ENCODE results near the gene PABPN1L.

The PABPN1L gene

GRCh38 chr16:88913001-88913612 lies 46.6 kb upstream of the PABPN1L start:
- H2BK12ac ChIP-seq (ENCODE audit: low read length) = no peak overlapping the region
- no peaks in the 10 kb centered on the region for H3K79me2 ChIP-seq (ENCODE audit: control insufficient read depth, insufficient read depth, low read length, poor library complexity)
- no peak overlapping the region for H4K91ac ChIP-seq (ENCODE audit: low read depth, low read length)
- no peak overlapping the region for H2BK5ac ChIP-seq (ENCODE audit: low read depth, low read length, poor library complexity)
- no peak overlapping the region for H3K4me2 ChIP-seq (ENCODE audit: low read length)
- no peaks in the 10 kb centered on the region for H3K27me3 ChIP-seq (ENCODE audit: insufficient read depth, low read length)
- H3K4me3 ChIP-seq (ENCODE audit: low read depth, low read length) = no peak overlapping the region
- no peaks in the 10 kb centered on the region for H3K79me1 ChIP-seq (ENCODE audit: low read length)
- H3K23ac ChIP-seq (ENCODE audit: low read length) = no peak overlapping the region
- no peak overlapping the region for H2BK120ac ChIP-seq (ENCODE audit: insufficient read depth, low read length, poor library complexity)
- no peak overlapping the region for H3K27ac ChIP-seq (ENCODE audit: low read depth, low read length)
- no peak overlapping the region for H4K12ac ChIP-seq (ENCODE audit: low read depth, low read length)
- no peaks in the 10 kb centered on the region for H3K36me3 ChIP-seq (ENCODE audit: control insufficient read depth in 1 of 2, insufficient read depth in 2 of 2, low read length in 2 of 2)
- WGBS (ENCODE audit: extremely low coverage, insufficient coverage, insufficient read length) = no CpG with 5 or more reads among the region's 16 CpGs
- H4K8ac ChIP-seq (ENCODE audit: low read depth, low read length) = no peak overlapping the region
- no peak overlapping the region for H3K4ac ChIP-seq (ENCODE audit: low read depth, low read length)
- H2AK5ac ChIP-seq (ENCODE audit: low read length) = no peak overlapping the region
- no peak overlapping the region for H3K18ac ChIP-seq (ENCODE audit: low read length)
- no peak overlapping the region for H3K14ac ChIP-seq (ENCODE audit: low read length)
- no peaks in the 10 kb centered on the region for H3K4me1 ChIP-seq (ENCODE audit: control insufficient read depth in 1 of 2, insufficient read depth in 2 of 2, low read length in 2 of 2)
- no peak overlapping the region for H2AFZ ChIP-seq (ENCODE audit: insufficient read depth, low read length, poor library complexity)
- H3K9me3 ChIP-seq (ENCODE audit: insufficient read depth, low read depth, low read length) = peaks cover 11% of the 10 kb centered on the region
- DNase-seq = no peak
- no peak overlapping the region for H3K9ac ChIP-seq (ENCODE audit: low read length)

- no peak overlapping the region for H4K12ac ChIP-seq (ENCODE audit: low read depth, low read length)
These were observed 46.1 kb upstream of the PABPN1L start for GRCh38 chr16:88912556-88912955.

GRCh38 chr16:88911946-88912310 lies 45.5 kb upstream of the PABPN1L start:
- no peak overlapping the region for H3K27ac ChIP-seq (ENCODE audit: low read depth, low read length)
- H3K14ac ChIP-seq (ENCODE audit: low read length) = no peak overlapping the region
- H4K12ac ChIP-seq (ENCODE audit: low read depth, low read length) = no peak overlapping the region
- no peak overlapping the region for H4K91ac ChIP-seq (ENCODE audit: low read depth, low read length)
- no peak overlapping the region for H3K23ac ChIP-seq (ENCODE audit: low read length)
- no peak overlapping the region for H3K18ac ChIP-seq (ENCODE audit: low read length)
- no peaks in the 10 kb centered on the region for H3K79me2 ChIP-seq (ENCODE audit: control insufficient read depth, insufficient read depth, low read length, poor library complexity)
- H2BK5ac ChIP-seq (ENCODE audit: low read depth, low read length, poor library complexity) = no peak overlapping the region
- no peak overlapping the region for H3K4ac ChIP-seq (ENCODE audit: low read depth, low read length)
- no CpG with 5 or more reads among the region's 16 CpGs for WGBS (ENCODE audit: extremely low coverage, insufficient coverage, insufficient read length)
- H3K79me1 ChIP-seq (ENCODE audit: low read length) = no peaks in the 10 kb centered on the region
- DNase-seq = no peak
- H3K4me1 ChIP-seq (ENCODE audit: control insufficient read depth in 1 of 2, insufficient read depth in 2 of 2, low read length in 2 of 2) = peaks cover 0 to 2% of the 10 kb centered on the region in 2 experiments
- H2BK120ac ChIP-seq (ENCODE audit: insufficient read depth, low read length, poor library complexity) = no peak overlapping the region
- no peaks in the 10 kb centered on the region for H3K27me3 ChIP-seq (ENCODE audit: insufficient read depth, low read length)
- no peaks in the 10 kb centered on the region for H3K36me3 ChIP-seq (ENCODE audit: control insufficient read depth in 1 of 2, insufficient read depth in 2 of 2, low read length in 2 of 2)
- H2BK12ac ChIP-seq (ENCODE audit: low read length) = no peak overlapping the region
- H3K4me3 ChIP-seq (ENCODE audit: low read depth, low read length) = no peak overlapping the region
- H4K8ac ChIP-seq (ENCODE audit: low read depth, low read length) = no peak overlapping the region
- no peak overlapping the region for H3K4me2 ChIP-seq (ENCODE audit: low read length)
- no peak overlapping the region for H2AK5ac ChIP-seq (ENCODE audit: low read length)
- no peak overlapping the region for H3K9ac ChIP-seq (ENCODE audit: low read length)
- no peak overlapping the region for H2AFZ ChIP-seq (ENCODE audit: insufficient read depth, low read length, poor library complexity)
- peaks cover 10% of the 10 kb centered on the region for H3K9me3 ChIP-seq (ENCODE audit: insufficient read depth, low read depth, low read length)

More at GRCh38 chr16:88912556-88912955, 46.1 kb upstream of the PABPN1L start:
- no peaks in the 10 kb centered on the region for H3K79me1 ChIP-seq (ENCODE audit: low read length)
- no peak overlapping the region for H3K18ac ChIP-seq (ENCODE audit: low read length)
- no peak overlapping the region for H2AFZ ChIP-seq (ENCODE audit: insufficient read depth, low read length, poor library complexity)
- no peak overlapping the region for H3K9ac ChIP-seq (ENCODE audit: low read length)
- no peaks in the 10 kb centered on the region for H3K27me3 ChIP-seq (ENCODE audit: insufficient read depth, low read length)
- H2BK5ac ChIP-seq (ENCODE audit: low read depth, low read length, poor library complexity) = no peak overlapping the region
- no peaks in the 10 kb centered on the region for H3K79me2 ChIP-seq (ENCODE audit: control insufficient read depth, insufficient read depth, low read length, poor library complexity)
- H3K4me3 ChIP-seq (ENCODE audit: low read depth, low read length) = no peak overlapping the region
- H3K27ac ChIP-seq (ENCODE audit: low read depth, low read length) = no peak overlapping the region
- no peak for DNase-seq
- H3K36me3 ChIP-seq (ENCODE audit: control insufficient read depth in 1 of 2, insufficient read depth in 2 of 2, low read length in 2 of 2) = no peaks in the 10 kb centered on the region
- H3K4me2 ChIP-seq (ENCODE audit: low read length) = no peak overlapping the region
- H4K91ac ChIP-seq (ENCODE audit: low read depth, low read length) = no peak overlapping the region
- H2BK12ac ChIP-seq (ENCODE audit: low read length) = no peak overlapping the region
- no peak overlapping the region for H3K23ac ChIP-seq (ENCODE audit: low read length)
- no peak overlapping the region for H3K14ac ChIP-seq (ENCODE audit: low read length)
- no CpG with 5 or more reads among the region's 15 CpGs for WGBS (ENCODE audit: extremely low coverage, insufficient coverage, insufficient read length)
- H4K8ac ChIP-seq (ENCODE audit: low read depth, low read length) = no peak overlapping the region
- peaks cover 11% of the 10 kb centered on the region for H3K9me3 ChIP-seq (ENCODE audit: insufficient read depth, low read depth, low read length)
- no peak overlapping the region for H3K4ac ChIP-seq (ENCODE audit: low read depth, low read length)
- peaks cover 0 to 2% of the 10 kb centered on the region in 2 experiments for H3K4me1 ChIP-seq (ENCODE audit: control insufficient read depth in 1 of 2, insufficient read depth in 2 of 2, low read length in 2 of 2)
- no peak overlapping the region for H2BK120ac ChIP-seq (ENCODE audit: insufficient read depth, low read length, poor library complexity)
- H2AK5ac ChIP-seq (ENCODE audit: low read length) = no peak overlapping the region

GRCh38 chr16:88911136-88911945 lies 44.9 kb upstream of the PABPN1L start:
- no peak overlapping the region for H3K9ac ChIP-seq (ENCODE audit: low read length)
- no peak overlapping the region for H3K14ac ChIP-seq (ENCODE audit: low read length)
- H3K4me2 ChIP-seq (ENCODE audit: low read length) = no peak overlapping the region
- H4K91ac ChIP-seq (ENCODE audit: low read depth, low read length) = no peak overlapping the region
- H2BK120ac ChIP-seq (ENCODE audit: insufficient read depth, low read length, poor library complexity) = no peak overlapping the region
- DNase-seq = no peak
- no peaks in the 10 kb centered on the region for H3K36me3 ChIP-seq (ENCODE audit: control insufficient read depth in 1 of 2, insufficient read depth in 2 of 2, low read length in 2 of 2)
- H2BK12ac ChIP-seq (ENCODE audit: low read length) = no peak overlapping the region
- no peak overlapping the region for H2AFZ ChIP-seq (ENCODE audit: insufficient read depth, low read length, poor library complexity)
- H3K4me1 ChIP-seq (ENCODE audit: control insufficient read depth in 1 of 2, insufficient read depth in 2 of 2, low read length in 2 of 2) = peaks cover 0 to 2% of the 10 kb centered on the region in 2 experiments
- H3K79me1 ChIP-seq (ENCODE audit: low read length) = no peaks in the 10 kb centered on the region
- no peaks in the 10 kb centered on the region for H3K27me3 ChIP-seq (ENCODE audit: insufficient read depth, low read length)
- no peak overlapping the region for H3K4ac ChIP-seq (ENCODE audit: low read depth, low read length)
- no peak overlapping the region for H3K27ac ChIP-seq (ENCODE audit: low read depth, low read length)
- H2AK5ac ChIP-seq (ENCODE audit: low read length) = no peak overlapping the region
- H4K8ac ChIP-seq (ENCODE audit: low read depth, low read length) = no peak overlapping the region
- H2BK5ac ChIP-seq (ENCODE audit: low read depth, low read length, poor library complexity) = no peak overlapping the region
- peaks cover 10% of the 10 kb centered on the region for H3K9me3 ChIP-seq (ENCODE audit: insufficient read depth, low read depth, low read length)
- no peak overlapping the region for H3K4me3 ChIP-seq (ENCODE audit: low read depth, low read length)
- H3K23ac ChIP-seq (ENCODE audit: low read length) = no peak overlapping the region
- no peak overlapping the region for H4K12ac ChIP-seq (ENCODE audit: low read depth, low read length)
- WGBS (ENCODE audit: extremely low coverage, insufficient coverage, insufficient read length) = no CpG with 5 or more reads among the region's 36 CpGs
- no peak overlapping the region for H3K18ac ChIP-seq (ENCODE audit: low read length)
- H3K79me2 ChIP-seq (ENCODE audit: control insufficient read depth, insufficient read depth, low read length, poor library complexity) = no peaks in the 10 kb centered on the region
